Liver (tissue), 3 donors: ENCODE data around the gene CLDN6.

Source experiments
- CTCF ChIP-seq: fragments of 150-350 bp; IDR thresholded peaks from 2 replicates; pipeline ENCODE4 v1.5.1; 2017; ENCODE audit warnings: improper control_type of control experiment, low read depth, low read length; ENCODE audit not compliant: missing input control
- EGR1 ChIP-seq, 2 donors: IDR thresholded peaks; 2 replicates each; pipeline ENCODE4 v1.6.1; 2016 to 2018; ENCODE audit warnings: antibody characterized with exemption in 2 of 2, low read depth in 2 of 2
- GABPA ChIP-seq, 2 donors: IDR thresholded peaks in 1 of 2; conservative IDR thresholded peaks in 1 of 2; 2 replicates each; pipeline ENCODE4 v1.6.1; 2016; ENCODE audit warnings: antibody characterized with exemption in 2 of 2, mild to moderate bottlenecking in 1 of 2, moderate library complexity in 1 of 2
- HNF4A ChIP-seq, 2 donors: conservative IDR thresholded peaks; 2 replicates each; pipeline ENCODE4 v1.6.1; 2016; ENCODE audit warnings: antibody characterized with exemption in 2 of 2, mild to moderate bottlenecking in 2 of 2
- HNF4G ChIP-seq: IDR thresholded peaks from 2 replicates; pipeline ENCODE4 v1.6.1; 2016; ENCODE audit warnings: antibody characterized with exemption
- JUND ChIP-seq, 2 donors: IDR thresholded peaks; 2 replicates each; pipeline ENCODE4 v1.6.1; 2016; ENCODE audit warnings: antibody characterized with exemption in 2 of 2
- MAX ChIP-seq: IDR thresholded peaks from 2 replicates; pipeline ENCODE4 v1.6.1; 2016; ENCODE audit warnings: antibody characterized with exemption
- RAD21 ChIP-seq, 2 donors: IDR thresholded peaks; 2 replicates each; pipeline ENCODE4 v1.6.1; 2016; ENCODE audit warnings: antibody characterized with exemption in 2 of 2, mild to moderate bottlenecking in 2 of 2
- REST ChIP-seq: IDR thresholded peaks from 2 replicates; pipeline ENCODE4 v1.6.1; 2016; ENCODE audit warnings: antibody characterized with exemption, mild to moderate bottlenecking
- SP1 ChIP-seq: IDR thresholded peaks from 2 replicates; pipeline ENCODE4 v1.6.1; 2018; ENCODE audit warnings: antibody characterized with exemption, mild to moderate bottlenecking
- TAF1 ChIP-seq: conservative IDR thresholded peaks from 2 replicates; pipeline ENCODE4 v1.6.1; 2016; ENCODE audit warnings: antibody characterized with exemption, mild to moderate bottlenecking
- YY1 ChIP-seq: IDR thresholded peaks from 2 replicates; pipeline ENCODE4 v1.6.1; 2016; ENCODE audit warnings: antibody characterized with exemption, mild to moderate bottlenecking
- TF ChIP-seq, protein P1 (sequence below): IDR thresholded peaks from 2 replicates; pipeline ENCODE4 v1.6.1; 2016; ENCODE audit warnings: antibody characterized with exemption
- TF ChIP-seq, protein P2 (sequence below): IDR thresholded peaks from 2 replicates; pipeline ENCODE4 v1.6.1; 2016; ENCODE audit warnings: antibody characterized with exemption
- donor health status: healthy.
- donor health status: healthy.

- TF ChIP-seq CTCF, result no peak
- TF ChIP-seq, protein P1, sequence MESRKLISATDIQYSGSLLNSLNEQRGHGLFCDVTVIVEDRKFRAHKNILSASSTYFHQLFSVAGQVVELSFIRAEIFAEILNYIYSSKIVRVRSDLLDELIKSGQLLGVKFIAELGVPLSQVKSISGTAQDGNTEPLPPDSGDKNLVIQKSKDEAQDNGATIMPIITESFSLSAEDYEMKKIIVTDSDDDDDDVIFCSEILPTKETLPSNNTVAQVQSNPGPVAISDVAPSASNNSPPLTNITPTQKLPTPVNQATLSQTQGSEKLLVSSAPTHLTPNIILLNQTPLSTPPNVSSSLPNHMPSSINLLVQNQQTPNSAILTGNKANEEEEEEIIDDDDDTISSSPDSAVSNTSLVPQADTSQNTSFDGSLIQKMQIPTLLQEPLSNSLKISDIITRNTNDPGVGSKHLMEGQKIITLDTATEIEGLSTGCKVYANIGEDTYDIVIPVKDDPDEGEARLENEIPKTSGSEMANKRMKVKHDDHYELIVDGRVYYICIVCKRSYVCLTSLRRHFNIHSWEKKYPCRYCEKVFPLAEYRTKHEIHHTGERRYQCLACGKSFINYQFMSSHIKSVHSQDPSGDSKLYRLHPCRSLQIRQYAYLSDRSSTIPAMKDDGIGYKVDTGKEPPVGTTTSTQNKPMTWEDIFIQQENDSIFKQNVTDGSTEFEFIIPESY, result no peak
- TF ChIP-seq HNF4A (conservative IDR thresholded peaks at IDR 0.05), result no peak
- no peak for TF ChIP-seq REST
- no peak for TF ChIP-seq RAD21 (IDR thresholded peaks at IDR 0.05)
- TF ChIP-seq JUND (IDR thresholded peaks at IDR 0.05), result no peak
- TF ChIP-seq, protein P2, sequence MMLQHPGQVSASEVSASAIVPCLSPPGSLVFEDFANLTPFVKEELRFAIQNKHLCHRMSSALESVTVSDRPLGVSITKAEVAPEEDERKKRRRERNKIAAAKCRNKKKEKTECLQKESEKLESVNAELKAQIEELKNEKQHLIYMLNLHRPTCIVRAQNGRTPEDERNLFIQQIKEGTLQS, result no peak
- no peak for TF ChIP-seq HNF4G
- TF ChIP-seq EGR1 (IDR thresholded peaks at IDR 0.05; ENCODE audit: low read depth in 2 of 2), result no peak
- no peak for TF ChIP-seq YY1
- TF ChIP-seq TAF1, result no peak
- TF ChIP-seq SP1, result no peak
- no peak for TF ChIP-seq MAX
- no peak for TF ChIP-seq GABPA (IDR thresholded peaks at IDR 0.05 in 1 of 2, conservative IDR thresholded peaks at IDR 0.05 in 1 of 2)
Observed at GRCh38 chr16:3014971-3015370, 3.0 kb downstream of the CLDN6 start.
